Measurements from ENCODE around the gene ZNF331. TPM values are rescaled to one million over a fixed set of nuclear protein-coding genes. Genes with fewer than 3 reads are reported as not detected.

ZNF331 gene
- polyA plus RNA-seq, 1 donor (not counting 4 experiments of a cell fraction or from before 2014, with no cell fraction given), result 5.1 TPM

GRCh38 chr19:53509845-53510244, 28.1 kb upstream of the ZNF331 start:
- Histone ChIP-seq H3K4me3 (ENCODE audit: control insufficient read depth in 2 of 3, extremely low read depth in 1 of 3, insufficient read depth in 2 of 3, low read depth in 1 of 3, low read length in 3 of 3) (no peak overlapping the region), H3K79me2 (ENCODE audit: control insufficient read depth, insufficient read depth, low read length) (no peaks in the 10 kb centered on the region), H3K9me1 (ENCODE audit: control insufficient read depth, extremely low read depth, insufficient read depth, low read length) (no peaks in the 10 kb centered on the region), H3K4me2 (ENCODE audit: control insufficient read depth, extremely low read depth, insufficient read depth, low read depth, low read length) (no peak overlapping the region), H2AFZ (ENCODE audit: control insufficient read depth, low read length) (no peak overlapping the region), H3K9me3 (ENCODE audit: control insufficient read depth, low read depth, low read length) (peaks cover 2% of the 10 kb centered on the region), H3K36me3 (ENCODE audit: control insufficient read depth in 2 of 2, extremely low read depth in 1 of 2, insufficient read depth in 2 of 2, low read length in 2 of 2) (no peaks in the 10 kb centered on the region), H3K4me1 (ENCODE audit: control insufficient read depth, extremely low read depth, insufficient read depth, low read length) (no peaks in the 10 kb centered on the region), H4K20me1 (ENCODE audit: control insufficient read depth, extremely low read depth, insufficient read depth, low read length) (no peaks in the 10 kb centered on the region), H3K9ac (ENCODE audit: control insufficient read depth, extremely low read depth, insufficient read depth, low read length) (no peak overlapping the region), H3K27me3 (ENCODE audit: control insufficient read depth, extremely low read depth, insufficient read depth, low read length) (no peaks in the 10 kb centered on the region), H3K27ac (ENCODE audit: control insufficient read depth, insufficient read depth, low read length) (no peak overlapping the region)
- FAIRE-seq, result no peak
- no peak for TF ChIP-seq CTCF (optimal IDR thresholded peaks at IDR 0.05 in 1 of 3, IDR thresholded peaks at IDR 0.05 in 1 of 3, conservative IDR thresholded peaks at IDR 0.05 in 1 of 3; ENCODE audit: extremely low read depth in 1 of 3, insufficient read depth in 2 of 3, low read length in 3 of 3)
- DNase-seq (ENCODE audit: low read depth, low spot score), result no peak
- dilution Hi-C loops (cut with MboI; ENCODE audit: extremely low pct_ligation_motif_present, low sequenced_read_pairs), result no loop called here

GRCh38 chr19:53511357-53511756, 26.6 kb upstream of the ZNF331 start:
- Histone ChIP-seq H3K27ac (ENCODE audit: control insufficient read depth, insufficient read depth, low read length) (no peak overlapping the region), H3K4me3 (ENCODE audit: control insufficient read depth in 2 of 3, extremely low read depth in 1 of 3, insufficient read depth in 2 of 3, low read depth in 1 of 3, low read length in 3 of 3) (no peak overlapping the region), H3K27me3 (ENCODE audit: control insufficient read depth, extremely low read depth, insufficient read depth, low read length) (no peaks in the 10 kb centered on the region), H3K36me3 (ENCODE audit: control insufficient read depth in 2 of 2, extremely low read depth in 1 of 2, insufficient read depth in 2 of 2, low read length in 2 of 2) (no peaks in the 10 kb centered on the region), H3K9me1 (ENCODE audit: control insufficient read depth, extremely low read depth, insufficient read depth, low read length) (no peaks in the 10 kb centered on the region), H3K4me2 (ENCODE audit: control insufficient read depth, extremely low read depth, insufficient read depth, low read depth, low read length) (no peak overlapping the region), H4K20me1 (ENCODE audit: control insufficient read depth, extremely low read depth, insufficient read depth, low read length) (no peaks in the 10 kb centered on the region), H3K4me1 (ENCODE audit: control insufficient read depth, extremely low read depth, insufficient read depth, low read length) (no peaks in the 10 kb centered on the region), H2AFZ (ENCODE audit: control insufficient read depth, low read length) (no peak overlapping the region), H3K9me3 (ENCODE audit: control insufficient read depth, low read depth, low read length) (peaks cover 2% of the 10 kb centered on the region), H3K9ac (ENCODE audit: control insufficient read depth, extremely low read depth, insufficient read depth, low read length) (no peak overlapping the region), H3K79me2 (ENCODE audit: control insufficient read depth, insufficient read depth, low read length) (no peaks in the 10 kb centered on the region)
- no peak for DNase-seq (ENCODE audit: low read depth, low spot score)
- FAIRE-seq, result no peak
- dilution Hi-C loops (cut with MboI; ENCODE audit: extremely low pct_ligation_motif_present, low sequenced_read_pairs), result no loop called here
- TF ChIP-seq CTCF (optimal IDR thresholded peaks at IDR 0.05 in 1 of 3, IDR thresholded peaks at IDR 0.05 in 1 of 3, conservative IDR thresholded peaks at IDR 0.05 in 1 of 3; ENCODE audit: extremely low read depth in 1 of 3, insufficient read depth in 2 of 3, low read length in 3 of 3), result no peak
- TF ChIP-seq EZH2 (IDR thresholded peaks at IDR 0.05; ENCODE audit: low read length), result no peak

Measured in keratinocyte (primary cell).